Mesenchymal stem cell (in vitro differentiated cells and primary cell): ENCODE data around the gene LDLRAD3.

ENCODE experiments used
- DNase-seq: peaks from one replicate; pipeline ENCODE4 v3.0.0-alpha.2; 2013
- H2AFZ ChIP-seq: one replicate; pipeline ENCODE4 v1.6.1; 2013; ENCODE audit warnings: low read depth, mild to moderate bottlenecking, control low read depth, inconsistent platforms, low read length, moderate library complexity
- H2AK5ac ChIP-seq: 2 replicates; pipeline ENCODE4 v1.6.1; 2013; ENCODE audit warnings: low read length, moderate library complexity, mild to moderate bottlenecking, inconsistent platforms; ENCODE audit not compliant: severe bottlenecking
- H2BK120ac ChIP-seq: one replicate; pipeline ENCODE4 v1.6.1; 2013; ENCODE audit warnings: low read depth, mild to moderate bottlenecking, inconsistent platforms, low read length, moderate library complexity
- H2BK12ac ChIP-seq, 2 experiments: one replicate each; pipeline ENCODE4 v1.6.1; 2013; ENCODE audit warnings: inconsistent platforms in 2 of 2, low read length in 2 of 2, mild to moderate bottlenecking in 2 of 2, moderate library complexity in 2 of 2, control low read depth in 1 of 2
- H2BK15ac ChIP-seq: one replicate; pipeline ENCODE4 v1.6.1; 2013; ENCODE audit warnings: mild to moderate bottlenecking, low read depth, inconsistent platforms; ENCODE audit not compliant: poor library complexity, severe bottlenecking
- H2BK5ac ChIP-seq: 2 replicates; pipeline ENCODE4 v1.6.1; 2013; ENCODE audit warnings: low read depth, mild to moderate bottlenecking, low read length, control low read depth, inconsistent platforms; ENCODE audit not compliant: poor library complexity, severe bottlenecking
- H3K14ac ChIP-seq, 2 experiments: one replicate each; pipeline ENCODE4 v1.6.1; 2013; ENCODE audit warnings: inconsistent platforms in 2 of 2, low read length in 2 of 2, control low read depth in 1 of 2, mild to moderate bottlenecking in 1 of 2, moderate library complexity in 1 of 2
- H3K18ac ChIP-seq, 2 experiments: one replicate each; pipeline ENCODE4 v1.6.1; 2013; ENCODE audit warnings: inconsistent platforms in 2 of 2, low read length in 2 of 2, control low read depth in 1 of 2, low read depth in 1 of 2, mild to moderate bottlenecking in 1 of 2
- H3K23ac ChIP-seq, 2 experiments: one replicate each; pipeline ENCODE4 v1.6.1; 2013; ENCODE audit warnings: inconsistent platforms in 2 of 2, low read length in 2 of 2, mild to moderate bottlenecking in 2 of 2, moderate library complexity in 2 of 2, control low read depth in 1 of 2
- H3K27ac ChIP-seq: 2 replicates; pipeline ENCODE4 v1.5.1; 2013; ENCODE audit warnings: mild to moderate bottlenecking, moderate library complexity, low read length, control low read depth, inconsistent platforms; ENCODE audit not compliant: poor library complexity, severe bottlenecking
- H3K27me3 ChIP-seq, 2 experiments: 2 replicates each; pipeline versions ENCODE4 v1.6.1 to v1.7.0; 2013; ENCODE audit warnings: low read length in 2 of 2, mild to moderate bottlenecking in 2 of 2, moderate library complexity in 2 of 2, control low read depth in 1 of 2, inconsistent platforms in 1 of 2; ENCODE audit not compliant: control insufficient read depth in 1 of 2, insufficient read depth in 1 of 2
- H3K36me3 ChIP-seq, 2 experiments: 2 replicates each; pipeline versions ENCODE4 v1.6.1 to v1.7.0; 2013; ENCODE audit warnings: low read length in 2 of 2, control low read depth in 1 of 2, inconsistent platforms in 1 of 2, low read depth in 1 of 2, mild to moderate bottlenecking in 1 of 2; ENCODE audit not compliant: insufficient read depth in 2 of 2, control insufficient read depth in 1 of 2
- H3K4ac ChIP-seq, 2 experiments: one replicate each; pipeline ENCODE4 v1.6.1; 2013; ENCODE audit warnings: inconsistent platforms in 2 of 2, low read length in 2 of 2, mild to moderate bottlenecking in 2 of 2, moderate library complexity in 2 of 2, control low read depth in 1 of 2, low read depth in 1 of 2
- H3K4me1 ChIP-seq: 2 replicates; pipeline ENCODE4 v1.6.1; 2013; ENCODE audit warnings: low read depth, low read length, control low read depth; ENCODE audit not compliant: control insufficient read depth, insufficient read depth
- H3K4me2 ChIP-seq: 2 replicates; pipeline ENCODE4 v1.6.1; 2013; ENCODE audit warnings: low read length, mild to moderate bottlenecking, inconsistent platforms; ENCODE audit not compliant: poor library complexity, severe bottlenecking
- H3K4me3 ChIP-seq, 2 experiments: 2 replicates each; pipeline versions ENCODE4 v1.5.1 to v1.7.0; 2013; ENCODE audit warnings: low read length in 2 of 2, mild to moderate bottlenecking in 2 of 2, control low read depth in 1 of 2, low read depth in 1 of 2; ENCODE audit not compliant: insufficient read depth in 1 of 2
- H3K79me1 ChIP-seq: replicated peaks from 2 replicates; pipeline ENCODE4 v1.6.1; 2013; ENCODE audit warnings: mild to moderate bottlenecking, control low read depth, low read length, inconsistent platforms; ENCODE audit not compliant: poor library complexity, severe bottlenecking
- H3K9ac ChIP-seq: 2 replicates; pipeline ENCODE4 v1.7.0; 2013; ENCODE audit warnings: mild to moderate bottlenecking, low read length, moderate library complexity
- H3K9me3 ChIP-seq: 2 replicates; pipeline ENCODE4 v1.7.0; 2013; ENCODE audit warnings: mild to moderate bottlenecking, low read length; ENCODE audit not compliant: control insufficient read depth
- H4K8ac ChIP-seq: one replicate; pipeline ENCODE4 v1.6.1; 2013; ENCODE audit warnings: inconsistent platforms, mild to moderate bottlenecking, low read length, moderate library complexity
- H4K91ac ChIP-seq: one replicate; pipeline ENCODE4 v1.6.1; 2013; ENCODE audit warnings: mild to moderate bottlenecking, low read length, inconsistent platforms
- WGBS: methylation state at CpG from one replicate; pipeline ENCODE4 v1.1.7; 2013; ENCODE audit warnings: mixed read lengths; 5-methylcytosine and 5-hydroxymethylcytosine counted together

The LDLRAD3 gene

DNA sequence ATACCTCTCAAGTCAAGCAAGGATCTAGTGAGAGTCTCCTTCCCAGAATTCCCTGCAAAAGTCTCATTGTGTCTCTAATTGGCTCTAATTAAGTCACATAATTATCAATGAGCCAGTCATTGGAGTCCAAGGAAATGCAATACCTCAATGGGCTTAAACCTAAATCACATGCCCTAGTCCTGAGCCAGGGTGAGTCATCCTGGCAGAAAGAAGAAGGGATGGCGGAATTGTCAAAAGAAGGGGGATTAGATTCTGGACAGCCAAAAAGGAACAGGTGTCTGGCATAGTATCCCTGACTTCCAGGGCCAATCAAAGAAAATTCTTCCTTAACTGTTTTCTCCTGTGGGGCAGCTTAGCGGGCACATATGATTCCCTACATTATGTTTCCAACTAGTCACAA is 25.1 kb upstream of the LDLRAD3 start:
- H3K9ac ChIP-seq = no peak overlapping the region
- no peak overlapping the region for H3K27ac ChIP-seq
- no peak overlapping the region for H3K4ac ChIP-seq
- H3K4me3 ChIP-seq = no peak overlapping the region
- H3K36me3 ChIP-seq = no peaks in the 10 kb centered on the region
- H2AFZ ChIP-seq = no peak overlapping the region
- no peak overlapping the region for H4K8ac ChIP-seq
- no peaks in the 10 kb centered on the region for H3K79me1 ChIP-seq
- H3K18ac ChIP-seq = no peak overlapping the region
- no peak overlapping the region for H3K23ac ChIP-seq
- H3K4me1 ChIP-seq = no peaks in the 10 kb centered on the region
- peaks cover 7 to 34% of the 10 kb centered on the region in 2 experiments for H3K27me3 ChIP-seq
- H2BK120ac ChIP-seq = no peak overlapping the region
- DNase-seq = no peak
- H2AK5ac ChIP-seq = no peak overlapping the region
- H2BK12ac ChIP-seq = no peak overlapping the region
- no peak overlapping the region for H2BK5ac ChIP-seq
- WGBS = no CpG with 5 or more reads among the region's 2 CpGs
- no peak overlapping the region for H4K91ac ChIP-seq
- no peak overlapping the region for H3K14ac ChIP-seq
- no peak overlapping the region for H3K4me2 ChIP-seq
- H3K9me3 ChIP-seq = no peaks in the 10 kb centered on the region
- no peak overlapping the region for H2BK15ac ChIP-seq

DNA sequence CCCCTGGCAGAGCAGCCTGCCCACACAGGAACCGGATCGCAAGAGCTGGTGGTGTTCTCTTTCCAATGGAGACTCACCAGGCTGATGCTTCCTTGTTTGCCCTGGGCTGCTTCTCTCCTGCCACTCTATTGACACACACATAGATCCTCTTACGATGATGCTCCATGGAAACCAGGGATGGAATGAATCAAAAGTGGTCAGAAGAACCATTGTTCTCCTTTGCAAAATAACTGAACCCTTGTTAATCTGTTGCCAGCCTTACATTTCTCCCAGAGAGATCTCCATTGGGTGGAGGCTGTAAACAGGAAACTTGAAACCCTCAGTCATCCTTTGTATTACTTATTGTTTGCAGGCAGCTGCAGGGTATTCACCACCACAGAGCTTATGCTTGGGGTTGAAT is 24.6 kb upstream of the LDLRAD3 start:
- no peak overlapping the region for H3K14ac ChIP-seq
- H4K8ac ChIP-seq = no peak overlapping the region
- no peaks in the 10 kb centered on the region for H3K36me3 ChIP-seq
- H3K4me3 ChIP-seq = no peak overlapping the region
- H2BK5ac ChIP-seq = no peak overlapping the region
- H3K4me2 ChIP-seq = no peak overlapping the region
- H3K18ac ChIP-seq = no peak overlapping the region
- H4K91ac ChIP-seq = no peak overlapping the region
- H3K9ac ChIP-seq = no peak overlapping the region
- H3K9me3 ChIP-seq = no peaks in the 10 kb centered on the region
- no peak for DNase-seq
- H3K27ac ChIP-seq = no peak overlapping the region
- H3K4me1 ChIP-seq = no peaks in the 10 kb centered on the region
- H3K4ac ChIP-seq = no peak overlapping the region
- 79% methylated on average over 3 of the region's 3 CpGs for WGBS
- H3K27me3 ChIP-seq = peaks cover 7 to 34% of the 10 kb centered on the region in 2 experiments
- H3K79me1 ChIP-seq = no peaks in the 10 kb centered on the region
- no peak overlapping the region for H2AFZ ChIP-seq
- no peak overlapping the region for H3K23ac ChIP-seq
- no peak overlapping the region for H2BK120ac ChIP-seq
- H2BK15ac ChIP-seq = no peak overlapping the region
- H2BK12ac ChIP-seq = no peak overlapping the region
- H2AK5ac ChIP-seq = no peak overlapping the region

DNA sequence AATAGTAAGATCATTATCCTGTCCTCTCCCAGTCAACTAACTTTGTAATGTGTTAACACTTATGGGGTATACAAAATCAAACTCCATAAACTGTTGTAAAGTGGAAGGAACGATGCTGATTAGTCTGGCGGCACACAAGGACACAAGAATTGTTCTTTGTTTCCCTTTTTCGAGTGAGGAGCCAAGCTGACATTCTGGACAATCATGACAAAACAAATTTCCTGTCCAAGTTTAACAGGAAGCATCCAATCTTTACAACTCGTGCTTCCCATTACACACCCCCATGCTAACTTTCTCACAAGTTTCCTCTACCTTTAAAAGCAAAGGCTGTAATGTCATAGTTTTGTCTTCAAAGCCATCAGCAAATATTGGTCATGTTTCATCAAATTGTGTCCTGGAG is 20.4 kb upstream of the LDLRAD3 start:
- H3K23ac ChIP-seq = no peak overlapping the region
- no peak overlapping the region for H3K14ac ChIP-seq
- H3K18ac ChIP-seq = no peak overlapping the region
- H3K4me3 ChIP-seq = no peak overlapping the region
- H3K9me3 ChIP-seq = no peaks in the 10 kb centered on the region
- no peak overlapping the region for H2AK5ac ChIP-seq
- H3K4ac ChIP-seq = no peak overlapping the region
- no peak overlapping the region for H2AFZ ChIP-seq
- DNase-seq = no peak
- no peaks in the 10 kb centered on the region for H3K79me1 ChIP-seq
- H2BK15ac ChIP-seq = no peak overlapping the region
- no peak overlapping the region for H3K9ac ChIP-seq
- H3K27me3 ChIP-seq = peaks cover 3 to 9% of the 10 kb centered on the region in 2 experiments
- no peak overlapping the region for H3K27ac ChIP-seq
- H2BK12ac ChIP-seq = no peak overlapping the region
- H2BK5ac ChIP-seq = no peak overlapping the region
- no peaks in the 10 kb centered on the region for H3K36me3 ChIP-seq
- H4K8ac ChIP-seq = no peak overlapping the region
- H3K4me1 ChIP-seq = no peaks in the 10 kb centered on the region
- 50% methylated on average over 4 of the region's 4 CpGs for WGBS
- H2BK120ac ChIP-seq = no peak overlapping the region
- no peak overlapping the region for H3K4me2 ChIP-seq
- no peak overlapping the region for H4K91ac ChIP-seq

DNA sequence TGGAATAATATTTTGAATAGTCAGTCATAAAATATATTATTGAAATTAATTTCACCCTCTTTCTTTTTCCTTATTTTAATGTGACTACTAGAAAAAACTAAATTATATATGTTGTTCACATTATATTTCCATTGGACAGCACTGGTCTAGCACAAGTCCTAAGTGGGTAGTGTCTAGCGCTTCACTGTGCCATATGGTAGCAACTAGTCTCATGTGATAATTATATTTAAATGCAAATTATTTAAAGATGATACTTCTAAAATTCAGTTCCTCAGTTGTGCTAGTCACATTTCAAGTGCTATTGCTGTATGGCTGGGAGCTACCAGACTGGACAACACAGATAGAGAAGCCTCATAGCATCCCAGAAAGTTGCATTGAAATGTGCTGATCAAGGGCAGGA is 19.1 kb upstream of the LDLRAD3 start:
- H3K27me3 ChIP-seq = no peaks in the 10 kb centered on the region
- no peaks in the 10 kb centered on the region for H3K36me3 ChIP-seq
- no peak overlapping the region for H3K9ac ChIP-seq
- H4K8ac ChIP-seq = no peak overlapping the region
- H3K4me2 ChIP-seq = no peak overlapping the region
- no peak overlapping the region for H3K4me3 ChIP-seq
- no peak overlapping the region for H3K27ac ChIP-seq
- no peak for DNase-seq
- H2AFZ ChIP-seq = no peak overlapping the region
- no peak overlapping the region for H2BK15ac ChIP-seq
- H2AK5ac ChIP-seq = no peak overlapping the region
- no peaks in the 10 kb centered on the region for H3K4me1 ChIP-seq
- no CpG with 5 or more reads among the region's 1 CpG for WGBS
- no peak overlapping the region for H3K14ac ChIP-seq
- H2BK12ac ChIP-seq = no peak overlapping the region
- H3K18ac ChIP-seq = no peak overlapping the region
- H3K9me3 ChIP-seq = no peaks in the 10 kb centered on the region
- no peak overlapping the region for H3K23ac ChIP-seq
- no peak overlapping the region for H3K4ac ChIP-seq
- no peaks in the 10 kb centered on the region for H3K79me1 ChIP-seq
- no peak overlapping the region for H4K91ac ChIP-seq
- H2BK120ac ChIP-seq = no peak overlapping the region
- no peak overlapping the region for H2BK5ac ChIP-seq
